Spleen (tissue), 11 donors: ENCODE measurements around the gene IFT27. TPM values are rescaled to one million over a fixed set of nuclear protein-coding genes. Genes with fewer than 3 reads are reported as not detected.

ENCODE experiments used
- DNase-seq: peaks from one replicate; pipeline ENCODE4 v3.0.0-alpha.2; 2020
- H3K27ac ChIP-seq, 8 donors: fragments of 200-600 bp; sonication (generic) in 7 of 8; 1 replicate in 4 of 8; 2 replicates in 4 of 8; pipeline versions ENCODE4 v1.5.0 to v1.8.0; 2016 to 2021; ENCODE audit warnings: inconsistent platforms in 4 of 8, mild to moderate bottlenecking in 4 of 8, moderate library complexity in 1 of 8
- H3K27me3 ChIP-seq, 7 donors: fragments of 200-600 bp; sonication (generic) in 6 of 7; replicated peaks in 1 of 7; 1 replicate in 4 of 7; 2 replicates in 3 of 7; pipeline versions ENCODE4 v1.5.0 to v1.8.0; 2016 to 2021; ENCODE audit warnings: inconsistent platforms in 3 of 7, mild to moderate bottlenecking in 1 of 7
- H3K36me3 ChIP-seq, 6 donors: fragments of 200-600 bp; sonication (generic) in 5 of 6; 1 replicate in 4 of 6; 2 replicates in 2 of 6; pipeline versions ENCODE4 v1.5.0 to v1.8.0; 2016 to 2021; ENCODE audit warnings: inconsistent platforms in 2 of 6
- H3K4me1 ChIP-seq, 6 donors: fragments of 200-600 bp; sonication (generic) in 5 of 6; 1 replicate in 3 of 6; 2 replicates in 3 of 6; pipeline versions ENCODE4 v1.5.0 to v1.8.0; 2016 to 2021; ENCODE audit warnings: inconsistent platforms in 3 of 6
- H3K4me3 ChIP-seq, 8 donors: fragments of 200-600 bp; sonication (generic) in 7 of 8; 1 replicate in 4 of 8; 2 replicates in 4 of 8; pipeline versions ENCODE4 v1.5.0 to v1.8.0; 2016 to 2021; ENCODE audit warnings: inconsistent platforms in 4 of 8, mild to moderate bottlenecking in 4 of 8, moderate library complexity in 2 of 8
- H3K9me3 ChIP-seq, 8 donors: fragments of 200-600 bp; sonication (generic) in 7 of 8; 1 replicate in 4 of 8; 2 replicates in 4 of 8; pipeline versions ENCODE4 v1.5.0 to v1.8.0; 2016 to 2021; ENCODE audit warnings: inconsistent platforms in 4 of 8
- POLR2A ChIP-seq, 3 donors: fragments of 450-650 bp; IDR thresholded peaks; one replicate each; pipeline ENCODE4 v1.5.1; 2017; ENCODE audit warnings: antibody characterized with exemption in 3 of 3, mild to moderate bottlenecking in 1 of 3
- POLR2AphosphoS5 ChIP-seq, 3 donors: sonication (generic); formaldehyde crosslinking; IDR thresholded peaks; one replicate each; pipeline ENCODE4 v1.5.1; 2017; ENCODE audit warnings: antibody characterized with exemption in 3 of 3
- WGBS, 5 donors: extraction: QIAGEN DNeasy Blood & Tissue Kit in 3 of 5; methylation state at CpG; one replicate each; pipeline versions ENCODE4 v1.1.5 to v1.1.7; 2013 to 2018; 5-methylcytosine and 5-hydroxymethylcytosine counted together
- intact Hi-C: fragments of 100-400 bp; cut with DNase I; formaldehyde crosslinking; loops from one replicate; pipeline ENCODE4 v1.15.0; 2023; ENCODE audit warnings: low total_unique reads
- polyA plus RNA-seq, 3 donors: library from polyadenylated mRNA; stranded (reverse); fragments of 200-250 nt; gene quantifications; one replicate each; pipeline ENCODE4 v1.2.1, GENCODE V29; 2013
- total RNA-seq, 7 donors: library from RNA; depleted of rRNA in 3 of 7; stranded (reverse); fragments of >200 nt in 3 of 7; fragmentation: NEBNext Ultra II Directional in 4 of 7; extraction: Animal tissue kit (Norgen Biotek cat#: 25700) in 4 of 7; gene quantifications; one replicate each; pipeline versions ENCODE4 v1.1.0 to v1.2.1, GENCODE V29; 2016 to 2021
- TF ChIP-seq, protein P1 (sequence below), 11 experiments: fragments of 200-600 bp in 7 of 11; fragments of 450-650 bp in 4 of 11; sonication (generic) in 4 of 11; IDR thresholded peaks in 8 of 11; conservative IDR thresholded peaks in 3 of 11; 1 replicate in 7 of 11; 2 replicates in 4 of 11; pipeline versions ENCODE4 v1.4.0 to v1.8.0; 2016 to 2021; ENCODE audit warnings: antibody characterized with exemption in 11 of 11, inconsistent platforms in 4 of 11, mild to moderate bottlenecking in 1 of 11
- donor health status: healthy with polysubstance abuse.
- donor health status: DM: no; HTN: no; CAD: no; lungs with moderate emphysema.
- donor health status: DM: no; HTN: no; CAD: no.
- donor health status: Bipolar disorder and iron deficiency.
- donor health status: healthy.
- donor health status: DM: no; HTN: no; CAD: no.
- donor health status: DM: yes; HTN: yes; CAD: no.

Gene IFT27
- total and polyA plus RNA-seq, 10 donors = 12.4 to 35.4 (median 22.4) TPM

DNA sequence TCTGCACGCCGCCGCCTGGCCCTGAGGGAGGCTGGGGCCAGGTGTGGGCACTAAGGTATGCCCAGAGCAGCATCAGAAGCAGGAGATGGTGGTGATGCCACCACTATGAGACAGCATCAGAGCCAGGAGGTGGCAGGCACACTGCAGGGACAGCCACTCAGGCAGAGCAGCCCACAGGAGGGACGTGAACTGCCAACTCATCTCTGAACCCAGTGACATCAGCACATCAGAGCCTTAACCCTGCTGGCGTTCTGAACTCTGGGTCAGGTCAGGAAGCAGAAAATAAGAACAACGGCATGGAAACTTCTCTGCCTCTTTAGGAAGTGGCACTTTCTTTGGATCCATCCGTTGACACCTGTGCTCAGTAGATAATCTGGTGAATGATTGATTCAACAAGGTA, 14.7 kb upstream of the IFT27 start:
- no peak for DNase-seq
- no peaks in the 10 kb centered on the region for H3K4me1 ChIP-seq
- TF ChIP-seq POLR2AphosphoS5 (IDR thresholded peaks at IDR 0.05) (no peak), POLR2A (IDR thresholded peaks at IDR 0.05) (no peak)
- TF ChIP-seq, protein P1, sequence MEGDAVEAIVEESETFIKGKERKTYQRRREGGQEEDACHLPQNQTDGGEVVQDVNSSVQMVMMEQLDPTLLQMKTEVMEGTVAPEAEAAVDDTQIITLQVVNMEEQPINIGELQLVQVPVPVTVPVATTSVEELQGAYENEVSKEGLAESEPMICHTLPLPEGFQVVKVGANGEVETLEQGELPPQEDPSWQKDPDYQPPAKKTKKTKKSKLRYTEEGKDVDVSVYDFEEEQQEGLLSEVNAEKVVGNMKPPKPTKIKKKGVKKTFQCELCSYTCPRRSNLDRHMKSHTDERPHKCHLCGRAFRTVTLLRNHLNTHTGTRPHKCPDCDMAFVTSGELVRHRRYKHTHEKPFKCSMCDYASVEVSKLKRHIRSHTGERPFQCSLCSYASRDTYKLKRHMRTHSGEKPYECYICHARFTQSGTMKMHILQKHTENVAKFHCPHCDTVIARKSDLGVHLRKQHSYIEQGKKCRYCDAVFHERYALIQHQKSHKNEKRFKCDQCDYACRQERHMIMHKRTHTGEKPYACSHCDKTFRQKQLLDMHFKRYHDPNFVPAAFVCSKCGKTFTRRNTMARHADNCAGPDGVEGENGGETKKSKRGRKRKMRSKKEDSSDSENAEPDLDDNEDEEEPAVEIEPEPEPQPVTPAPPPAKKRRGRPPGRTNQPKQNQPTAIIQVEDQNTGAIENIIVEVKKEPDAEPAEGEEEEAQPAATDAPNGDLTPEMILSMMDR (IDR thresholded peaks at IDR 0.05 in 8 of 11, conservative IDR thresholded peaks at IDR 0.05 in 3 of 11) = no peak
- no peaks in the 10 kb centered on the region for H3K36me3 ChIP-seq
- H3K27me3 ChIP-seq = peaks cover 0 to 43% (median 0%) of the 10 kb centered on the region in 7 donors
- WGBS, 5 donors = 37 to 48% (median 43%) methylated on average over 7 of the region's 7 CpGs
- no peak overlapping the region for H3K27ac ChIP-seq
- no peak overlapping the region for H3K4me3 ChIP-seq
- intact Hi-C loops = no loop called here
- no peaks in the 10 kb centered on the region for H3K9me3 ChIP-seq

DNA sequence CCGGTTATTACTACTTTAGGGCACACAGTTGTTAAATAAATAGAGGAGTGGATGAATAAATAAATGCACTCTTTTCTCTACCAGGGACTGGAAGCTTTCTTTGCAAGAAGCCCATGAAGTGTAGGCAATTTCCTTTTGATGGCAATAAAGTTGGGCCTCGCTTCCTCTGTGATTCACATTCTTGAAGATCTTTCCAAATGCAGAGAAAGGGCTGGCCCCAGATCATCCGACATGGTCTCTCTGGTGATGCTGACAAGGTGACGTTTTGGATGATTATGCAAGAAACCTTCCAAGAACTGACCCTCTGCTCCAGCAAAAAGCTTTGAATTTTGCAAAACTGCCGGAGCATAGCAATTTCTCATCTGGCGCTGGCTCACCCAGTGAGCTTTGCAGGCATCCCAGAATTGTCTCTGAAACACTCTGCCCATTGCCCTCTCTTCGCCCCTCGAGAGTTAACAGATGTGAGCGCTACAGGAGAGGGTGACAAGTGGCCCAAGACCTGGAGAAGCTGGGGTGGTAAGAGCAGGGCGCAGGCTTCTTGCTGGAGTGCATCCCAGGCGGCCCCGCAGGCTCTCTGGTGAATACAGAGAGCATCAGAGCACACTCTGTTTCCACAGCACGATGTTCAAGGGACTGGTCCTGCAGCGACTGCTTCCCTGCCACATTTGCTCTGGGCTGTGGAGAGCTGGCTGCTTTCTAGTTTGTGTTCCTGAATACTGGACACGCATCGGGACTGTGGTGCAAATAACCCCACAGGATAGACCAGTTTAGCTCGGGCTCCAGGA, 11.5 kb upstream of the IFT27 start:
- no peak for TF ChIP-seq POLR2AphosphoS5 (IDR thresholded peaks at IDR 0.05)
- TF ChIP-seq, protein P1 (IDR thresholded peaks at IDR 0.05 in 8 of 11, conservative IDR thresholded peaks at IDR 0.05 in 3 of 11) = no peak
- no peak for TF ChIP-seq POLR2A (IDR thresholded peaks at IDR 0.05)
- no peaks in the 10 kb centered on the region for H3K9me3 ChIP-seq
- H3K27ac ChIP-seq = no peak overlapping the region
- H3K27me3 ChIP-seq = peaks cover 0 to 43% (median 0%) of the 10 kb centered on the region in 7 donors
- intact Hi-C loops = no loop called here
- peaks cover 0 to 2% (median under 1%) of the 10 kb centered on the region in 6 donors for H3K4me1 ChIP-seq
- H3K4me3 ChIP-seq = no peak overlapping the region
- WGBS, 5 donors = 77 to 88% (median 84%) methylated on average over 17 of the region's 17 CpGs
- DNase-seq = no peak
- no peaks in the 10 kb centered on the region for H3K36me3 ChIP-seq

DNA sequence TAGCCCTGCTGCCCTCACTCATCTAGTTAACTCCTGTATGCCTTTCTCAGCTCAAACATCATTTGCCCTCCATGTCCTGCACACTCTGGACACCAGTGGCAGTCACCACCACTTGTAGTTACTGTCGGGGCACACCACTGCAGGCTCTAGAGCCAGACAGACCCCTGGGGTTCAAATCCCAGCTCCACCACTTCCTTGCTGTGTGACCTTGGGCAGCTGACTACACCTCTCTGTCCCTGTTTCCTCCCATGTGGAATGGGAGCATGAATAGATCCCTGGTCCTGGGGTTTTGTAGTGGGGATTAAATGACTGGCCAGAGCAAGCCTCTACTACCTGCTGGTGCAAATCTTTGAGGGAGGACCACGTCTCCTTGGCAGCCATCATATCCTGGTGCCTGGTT, 7.8 kb upstream of the IFT27 start:
- H3K36me3 ChIP-seq = no peaks in the 10 kb centered on the region
- intact Hi-C loops = loop anchor here (5.0 kb wide), 2 partner anchors 74 to 194 kb away; no protein-coding TSS in a partner anchor
- H3K4me1 ChIP-seq = peaks cover 4 to 13% (median 9%) of the 10 kb centered on the region in 6 donors
- peaks cover 0 to 15% (median 0%) of the 10 kb centered on the region in 7 donors for H3K27me3 ChIP-seq
- H3K4me3 ChIP-seq = no peak overlapping the region
- no peak for DNase-seq
- WGBS, 5 donors = 77 to 95% (median 83%) methylated on average over 2 of the region's 2 CpGs
- no peaks in the 10 kb centered on the region for H3K9me3 ChIP-seq
- H3K27ac ChIP-seq = no peak overlapping the region
- TF ChIP-seq POLR2AphosphoS5 (IDR thresholded peaks at IDR 0.05) (no peak), POLR2A (IDR thresholded peaks at IDR 0.05) (no peak)
- TF ChIP-seq, protein P1 (IDR thresholded peaks at IDR 0.05 in 8 of 11, conservative IDR thresholded peaks at IDR 0.05 in 3 of 11) = no peak
